Bronchial epithelial cell (primary cell): ENCODE measurements around the gene TJP3. TPM values are rescaled to one million over a fixed set of nuclear protein-coding genes. Genes with fewer than 3 reads are reported as not detected.
A peak's percentile ranks its signal among the peaks of the same experiment; 100 is the strongest.

Experiments used
- DNase-seq: peaks from one replicate; pipeline ENCODE4 v3.0.0-alpha.2; 2010; ENCODE audit warnings: low read depth
- FAIRE-seq: peaks from 2 replicates; lab custom pipeline; 2011; peaks lifted over from hg19 to GRCh38; lab: Jason Lieb, UNC
- H3K27me3 ChIP-seq: 2 replicates; pipeline ENCODE4 v1.5.1; 2011; ENCODE audit warnings: low read length; ENCODE audit not compliant: control insufficient read depth, insufficient read depth
- H3K36me3 ChIP-seq: 2 replicates; pipeline ENCODE4 v1.5.1; 2011; ENCODE audit warnings: low read length; ENCODE audit not compliant: control insufficient read depth, insufficient read depth
- H3K4me3 ChIP-seq: 2 replicates; pipeline ENCODE4 v1.5.1; 2011; ENCODE audit warnings: mild to moderate bottlenecking, low read depth, low read length, control low read depth
- CTCF ChIP-seq: IDR thresholded peaks from 2 replicates; pipeline ENCODE4 v1.5.1; 2011; ENCODE audit warnings: mild to moderate bottlenecking, moderate library complexity, low read length, control low read depth, inconsistent platforms; ENCODE audit not compliant: insufficient read depth, severe bottlenecking
- total RNA-seq: library from RNA; depleted of rRNA; stranded (reverse); fragments of >200 nt; gene quantifications from 2 replicates; pipeline ENCODE4 v1.2.1, GENCODE V29; 2014

The TJP3 gene
- 2.1 and 5.0 TPM in 2 replicates for total RNA-seq

GRCh38 chr19:3708207-3708931, at the start of gene TJP3:
Gene TJP3, plus strand, starts transcription at chr19:3708384. Its CDS starts 20,049 bp downstream, at chr19:3728433.
- peak; percentile 30 for DNase-seq
- Histone ChIP-seq H3K36me3 (no peaks in the 10 kb centered on the region), H3K27me3 (peaks cover 3% of the 10 kb centered on the region), H3K4me3 (peak within 1 kb of the TSS; percentile 11)
- no peak for FAIRE-seq
- TF ChIP-seq CTCF, result no peak

- no peak for TF ChIP-seq CTCF
- H3K36me3 ChIP-seq, result peaks cover 13% of the 10 kb centered on the region
- H3K4me3 ChIP-seq, result no peak overlapping the region
- FAIRE-seq (no peak), DNase-seq (no peak)
- H3K27me3 ChIP-seq, result no peaks in the 10 kb centered on the region
Measured at GRCh38 chr19:3658870-3659745, 49.1 kb upstream of the TJP3 start.

- DNase-seq (no peak), FAIRE-seq (no peak)
- TF ChIP-seq CTCF, result no peak
- no peak overlapping the region for H3K4me3 ChIP-seq
- no peaks in the 10 kb centered on the region for H3K27me3 ChIP-seq
- H3K36me3 ChIP-seq, result peaks cover 15% of the 10 kb centered on the region
Measured at GRCh38 chr19:3659746-3660112, 48.5 kb upstream of the TJP3 start.

- no peak for TF ChIP-seq CTCF
- Histone ChIP-seq H3K36me3 (peaks cover 15% of the 10 kb centered on the region), H3K27me3 (no peaks in the 10 kb centered on the region), H3K4me3 (no peak overlapping the region)
- no peak for DNase-seq
- no peak for FAIRE-seq
Measured at GRCh38 chr19:3660493-3661219, 47.5 kb upstream of the TJP3 start.

GRCh38 chr19:3661284-3662238, 46.6 kb upstream of the TJP3 start:
- DNase-seq, result no peak
- H3K4me3 ChIP-seq, result no peak overlapping the region
- H3K36me3 ChIP-seq, result peaks cover 15% of the 10 kb centered on the region
- FAIRE-seq, result peak; percentile 28
- TF ChIP-seq CTCF, result no peak
- H3K27me3 ChIP-seq, result no peaks in the 10 kb centered on the region
